ENCODE data around the gene CNTNAP2. TPM values are rescaled to one million over a fixed set of nuclear protein-coding genes. Genes with fewer than 3 reads are reported as not detected.

Gene CNTNAP2
- total RNA-seq, 1 experiment from 2014 or later: 64.5 TPM

DNA sequence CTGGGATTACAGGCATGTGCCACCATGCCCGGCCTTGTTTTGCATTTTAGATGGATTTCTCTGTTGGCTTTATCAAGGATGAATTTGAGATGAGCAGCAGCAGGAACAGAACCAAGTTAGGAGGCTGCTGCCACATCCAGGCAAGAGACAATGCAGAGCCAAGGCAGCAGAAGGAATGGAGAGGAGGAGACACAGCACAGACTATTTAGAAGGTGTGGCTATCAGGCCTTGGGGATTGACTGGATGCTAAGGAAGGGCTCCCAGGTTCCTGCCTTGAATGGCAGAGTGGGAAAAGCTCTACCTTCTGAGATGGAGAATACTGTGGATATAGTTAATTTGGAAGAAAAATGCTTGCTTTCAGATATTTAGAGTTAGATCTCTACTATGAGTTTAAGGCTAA, 1989.3 kb downstream of the CNTNAP2 start:
- Mint-ChIP-seq H3K27ac (no peak overlapping the region; a peak in 1 of 7 replicates), H3K27me3 (ENCODE audit: low read depth) (no peaks in the 10 kb centered on the region), H3K36me3 (ENCODE audit: insufficient read depth in 1 of 3, low read depth in 3 of 3) (peaks cover 0 to 3% (median 1%) of the 10 kb centered on the region in 3 experiments; a peak in 1 of 7 replicates), H3K9me3 (peaks cover 2 to 5% of the 10 kb centered on the region in 2 experiments; a peak in 3 of 5 replicates), H3K4me1 (peaks cover 20 to 26% of the 10 kb centered on the region in 2 experiments), H3K4me3 (no peak overlapping the region)
- Histone ChIP-seq H3K56ac (ENCODE audit: insufficient read length, low read depth, low read length) (no peak overlapping the region), H4K8ac (replicated peaks; ENCODE audit: insufficient read length, low read depth, low read length) (no peak overlapping the region), H2BK12ac (ENCODE audit: insufficient read length, low read depth, low read length) (no peak overlapping the region), H3K27me3 (ENCODE audit: insufficient read depth, low read length) (no peaks in the 10 kb centered on the region), H3K9me3 (ENCODE audit: control insufficient read depth, low read depth, low read length) (no peaks in the 10 kb centered on the region), H3K9ac (ENCODE audit: extremely low read depth, insufficient read length, low read length) (no peak overlapping the region), H2BK20ac (ENCODE audit: low read depth, low read length, poor library complexity, severe bottlenecking) (no peak overlapping the region), H4K91ac (ENCODE audit: insufficient read length, low read depth, low read length) (no peak overlapping the region), H3K23ac (ENCODE audit: insufficient read length, low read depth, low read length) (no peak overlapping the region), H3K18ac (ENCODE audit: insufficient read length, low read depth, low read length) (no peak overlapping the region), H3K27ac (ENCODE audit: insufficient read length, low read depth, low read length) (no peak overlapping the region), H3K4me2 (ENCODE audit: insufficient read depth, insufficient read length, low read length) (no peak overlapping the region), H2AK5ac (ENCODE audit: insufficient read length, low read length) (no peak overlapping the region), H4K5ac (ENCODE audit: insufficient read length, low read depth, low read length) (no peak overlapping the region), H2BK5ac (ENCODE audit: insufficient read length, low read length) (no peak overlapping the region), H3K4ac (ENCODE audit: low read depth, low read length) (no peak overlapping the region), H3K4me1 (ENCODE audit: insufficient read depth, low read length) (peaks cover 6% of the 10 kb centered on the region; the same call in 1 of the 2 replicates), H3K79me1 (ENCODE audit: insufficient read depth, low read depth, low read length, poor library complexity, severe bottlenecking) (no peaks in the 10 kb centered on the region), H4K20me1 (ENCODE audit: control insufficient read depth, insufficient read depth, insufficient read length) (no peaks in the 10 kb centered on the region), H3K23me2 (ENCODE audit: insufficient read length, low read depth, low read length, poor library complexity, severe bottlenecking) (no peaks in the 10 kb centered on the region), H3K79me2 (ENCODE audit: insufficient read depth, low read length) (no peaks in the 10 kb centered on the region), H2BK15ac (ENCODE audit: low read depth, low read length) (no peak overlapping the region), H3T11ph (ENCODE audit: low read length) (no peak overlapping the region), H3K14ac (ENCODE audit: insufficient read depth, low read length) (no peak overlapping the region), H2AFZ (ENCODE audit: low read length) (no peak overlapping the region), H2BK120ac (ENCODE audit: low read depth, low read length, poor library complexity, severe bottlenecking) (no peak overlapping the region)
- DNase-seq: no peak
- WGBS (ENCODE audit: extremely low coverage, insufficient read length, low lambda C conversion rate): no CpG with 5 or more reads among the region's 1 CpG
- TF ChIP-seq, protein P1, sequence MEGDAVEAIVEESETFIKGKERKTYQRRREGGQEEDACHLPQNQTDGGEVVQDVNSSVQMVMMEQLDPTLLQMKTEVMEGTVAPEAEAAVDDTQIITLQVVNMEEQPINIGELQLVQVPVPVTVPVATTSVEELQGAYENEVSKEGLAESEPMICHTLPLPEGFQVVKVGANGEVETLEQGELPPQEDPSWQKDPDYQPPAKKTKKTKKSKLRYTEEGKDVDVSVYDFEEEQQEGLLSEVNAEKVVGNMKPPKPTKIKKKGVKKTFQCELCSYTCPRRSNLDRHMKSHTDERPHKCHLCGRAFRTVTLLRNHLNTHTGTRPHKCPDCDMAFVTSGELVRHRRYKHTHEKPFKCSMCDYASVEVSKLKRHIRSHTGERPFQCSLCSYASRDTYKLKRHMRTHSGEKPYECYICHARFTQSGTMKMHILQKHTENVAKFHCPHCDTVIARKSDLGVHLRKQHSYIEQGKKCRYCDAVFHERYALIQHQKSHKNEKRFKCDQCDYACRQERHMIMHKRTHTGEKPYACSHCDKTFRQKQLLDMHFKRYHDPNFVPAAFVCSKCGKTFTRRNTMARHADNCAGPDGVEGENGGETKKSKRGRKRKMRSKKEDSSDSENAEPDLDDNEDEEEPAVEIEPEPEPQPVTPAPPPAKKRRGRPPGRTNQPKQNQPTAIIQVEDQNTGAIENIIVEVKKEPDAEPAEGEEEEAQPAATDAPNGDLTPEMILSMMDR (conservative IDR thresholded peaks at IDR 0.05): no peak
